GM21717 (cell line): Measurements from ENCODE around the gene CEP104.

ENCODE experiments used
- ATAC-seq: cut with Tn5 transposase; IDR thresholded peaks from one replicate; pipeline ENCODE4 v1.9.1; 2021; ENCODE audit warnings: mild to moderate bottlenecking, moderate library complexity; ENCODE audit not compliant: unreplicated experiment

The CEP104 gene

DNA sequence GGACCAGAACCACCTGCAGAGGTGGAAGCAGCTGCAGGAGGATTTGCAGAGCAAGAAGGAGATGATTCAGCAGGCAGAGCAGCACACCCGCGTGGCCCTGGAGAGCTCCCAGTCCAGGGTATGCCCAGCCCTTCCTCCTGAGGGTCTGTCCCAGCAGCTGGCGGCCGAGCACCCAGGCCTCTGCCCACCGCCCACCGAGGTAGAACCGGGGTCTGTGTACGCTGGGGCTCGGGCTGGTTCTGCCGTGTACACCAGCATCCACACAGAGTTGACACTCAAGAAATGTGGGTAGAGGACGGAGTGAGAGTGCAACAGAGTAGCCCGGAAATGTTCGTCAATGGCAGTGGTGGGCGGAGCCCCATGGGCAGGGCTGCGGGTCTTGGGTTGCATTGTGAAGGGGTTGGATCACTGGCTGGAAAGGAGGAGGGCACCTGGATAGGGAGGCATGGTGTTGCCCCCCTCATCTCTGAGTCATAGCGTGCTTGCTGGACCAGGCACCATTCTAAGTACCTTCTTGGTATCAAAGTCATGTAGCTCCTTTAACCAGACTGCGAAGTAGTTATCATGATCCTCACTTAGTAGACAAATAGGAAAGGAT lies 89.6 kb downstream of the CEP104 start:
- ATAC-seq = no peak

DNA sequence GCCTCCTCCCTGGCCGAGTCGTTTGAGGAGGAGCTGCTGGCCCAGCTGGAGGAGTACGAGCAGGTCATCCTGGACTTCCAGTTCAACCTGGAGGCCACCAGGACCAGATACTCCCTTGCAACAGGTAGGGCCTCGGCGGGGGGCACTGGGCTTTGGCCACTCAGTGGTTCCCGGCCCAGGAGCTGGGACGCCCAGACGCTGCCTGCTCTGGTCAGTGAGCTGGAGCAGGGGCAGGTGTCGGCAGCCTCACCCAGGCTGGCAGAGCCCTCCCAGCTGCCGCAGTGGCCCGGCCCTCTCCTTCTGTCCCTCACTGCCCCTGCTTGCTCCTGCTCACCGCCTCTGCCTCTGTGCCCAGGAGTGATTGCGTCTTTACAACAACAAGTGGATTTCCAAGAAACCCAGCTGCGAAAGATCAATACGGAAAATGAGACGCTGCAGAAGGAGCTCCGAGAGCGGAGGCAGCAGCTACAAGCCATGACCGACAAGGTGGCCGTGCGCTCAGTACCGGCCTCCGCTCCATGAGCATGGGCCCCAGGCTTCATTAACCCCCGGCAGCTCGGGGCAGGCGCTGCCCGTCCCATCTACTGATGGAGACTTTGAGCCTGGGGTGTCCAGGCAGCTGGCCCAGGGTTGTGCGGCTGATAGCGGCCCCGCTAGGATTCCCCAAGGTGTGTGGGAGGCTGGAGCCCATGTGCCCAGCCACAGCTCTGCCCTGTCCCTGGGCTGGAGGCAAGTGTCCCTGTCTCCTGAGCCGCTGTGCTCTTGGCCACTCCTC lies 93.5 kb downstream of the CEP104 start:
- no peak for ATAC-seq

DNA sequence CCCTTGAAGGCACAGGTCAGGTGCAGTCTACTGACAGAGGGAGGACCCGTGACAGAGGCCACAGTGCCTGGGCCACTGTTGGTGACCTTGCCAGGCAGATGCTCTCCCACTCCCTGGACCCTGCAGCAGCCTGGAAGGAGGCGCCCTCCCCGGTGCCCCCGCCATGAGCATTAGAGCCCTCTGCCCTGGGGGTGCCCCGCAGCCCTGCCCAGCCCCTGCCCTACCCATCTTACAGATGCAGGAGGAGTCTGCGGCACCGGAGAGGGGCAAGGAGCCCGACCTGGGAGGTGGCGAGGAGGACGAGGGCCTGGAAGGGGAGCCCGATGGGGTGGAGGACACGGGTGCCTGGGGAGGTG lies 94.2 kb downstream of the CEP104 start:
- no peak for ATAC-seq

DNA sequence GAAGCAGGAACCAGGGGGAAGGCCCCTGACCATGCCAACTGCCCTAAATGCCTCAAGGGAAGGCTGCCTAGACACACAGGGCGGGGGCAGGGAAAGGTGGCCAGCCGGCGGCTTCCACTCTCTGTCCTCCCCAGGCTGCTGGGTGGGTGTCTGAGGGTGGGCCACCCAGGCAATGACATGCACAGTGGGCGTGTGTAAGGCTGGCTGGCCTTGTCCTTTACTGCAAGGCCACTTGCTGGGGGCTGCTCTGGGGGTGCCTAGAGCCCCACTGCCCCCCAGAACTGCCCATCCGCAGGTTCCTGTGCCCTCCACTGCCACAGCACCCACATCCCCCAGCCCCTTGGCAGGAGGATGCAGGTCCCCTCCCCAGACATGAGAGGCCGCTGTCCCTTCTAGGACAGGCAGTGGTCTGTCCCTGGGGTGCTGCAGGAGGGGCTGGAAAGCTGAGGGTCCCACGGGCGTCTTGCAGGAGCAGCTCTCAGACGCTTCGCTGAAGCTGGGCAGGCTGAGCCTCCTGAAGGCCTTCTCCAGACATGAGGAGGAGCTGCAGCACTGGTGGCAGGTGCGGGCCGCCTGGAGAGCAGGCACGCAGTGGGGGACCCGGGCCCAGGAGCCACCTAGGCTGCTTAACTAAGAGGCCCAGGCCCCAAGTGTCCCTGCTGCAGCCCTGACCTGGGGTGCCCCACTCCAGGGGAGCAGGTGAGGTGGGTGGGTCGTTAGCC lies 94.7 kb downstream of the CEP104 start:
- ATAC-seq = no peak
